IgD-negative memory B cell (primary cell): ENCODE measurements around the gene PCK2. TPM values are rescaled to one million over a fixed set of nuclear protein-coding genes. Genes with fewer than 3 reads are reported as not detected.

Source experiments
- H3K27ac Mint-ChIP-seq, 3 donors: one replicate each; pipeline ENCODE4 v1.8.0; 2020 to 2022; ENCODE audit warnings: mild to moderate bottlenecking in 3 of 3, mixed read lengths in 3 of 3, moderate library complexity in 1 of 3
- H3K27me3 Mint-ChIP-seq: one replicate; pipeline ENCODE4 v1.8.0; 2021; ENCODE audit warnings: mixed read lengths
- H3K36me3 Mint-ChIP-seq: one replicate; pipeline ENCODE4 v1.8.0; 2020; ENCODE audit warnings: mild to moderate bottlenecking, mixed read lengths
- H3K4me1 Mint-ChIP-seq, 3 donors: one replicate each; pipeline ENCODE4 v1.8.0; 2020 to 2022; ENCODE audit warnings: mixed read lengths in 3 of 3, mild to moderate bottlenecking in 1 of 3
- H3K4me3 Mint-ChIP-seq, 4 donors: one replicate each; pipeline ENCODE4 v1.8.0; 2020 to 2022; ENCODE audit warnings: mild to moderate bottlenecking in 4 of 4, mixed read lengths in 4 of 4, moderate library complexity in 3 of 4
- H3K9me3 Mint-ChIP-seq, 3 donors: one replicate each; pipeline ENCODE4 v1.8.0; 2020 to 2021; ENCODE audit warnings: mixed read lengths in 3 of 3, mild to moderate bottlenecking in 1 of 3
- polyA plus RNA-seq: library from polyadenylated mRNA; unstranded; fragments of 300-500 nt; fragmentation: Illumina TruSeq; gene quantifications from one replicate; pipeline ENCODE4 v1.2.3, GENCODE V29; 2021

Gene PCK2
- polyA plus RNA-seq, 1 donor from 2014 or later, result 50.2 TPM

DNA sequence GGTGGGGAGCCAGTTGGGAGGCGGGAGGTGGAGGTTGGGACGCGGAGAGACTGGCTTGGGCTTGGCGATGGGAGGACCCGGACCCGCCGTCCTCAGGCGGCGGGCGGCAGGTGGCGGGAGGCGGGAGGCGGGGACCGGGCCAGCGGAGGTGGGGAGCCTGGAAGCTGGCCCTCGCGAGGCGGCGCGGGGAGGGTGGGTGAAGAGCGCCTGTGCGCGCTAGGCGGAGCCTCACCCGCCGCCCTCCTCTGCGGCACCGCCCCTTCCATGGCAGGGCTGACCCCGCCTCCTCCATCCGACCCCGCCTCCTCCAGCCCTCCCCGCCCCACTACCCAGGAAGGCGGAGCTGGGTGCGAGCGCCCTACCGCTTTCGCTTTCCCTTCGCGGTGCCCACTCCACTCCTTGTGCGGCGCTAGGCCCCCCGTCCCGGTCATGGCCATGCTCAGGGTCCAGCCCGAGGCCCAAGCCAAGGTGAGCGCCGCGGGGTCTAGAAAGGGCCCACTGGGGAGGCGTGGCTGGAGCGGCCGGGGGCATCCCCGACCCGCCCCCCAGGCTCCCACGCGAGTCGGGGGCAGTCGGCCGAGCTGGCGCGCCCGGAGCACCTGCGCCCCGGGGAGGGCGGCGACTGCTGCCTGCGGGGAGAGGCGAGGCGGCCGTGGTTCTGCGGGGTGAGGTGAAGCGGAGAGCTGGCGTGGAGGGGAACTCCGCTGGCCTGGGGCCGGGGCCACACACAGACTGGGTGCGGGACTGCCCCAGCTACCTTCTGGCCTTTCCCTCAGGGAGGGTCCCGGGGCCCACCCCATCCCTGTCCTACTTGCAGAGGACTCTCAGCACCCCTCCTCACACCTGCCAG is 41.9 kb downstream of the PCK2 start, which contains the start of gene PSME1:
Gene PSME1, plus strand, starts transcription at position 361 of the 850 bp plus-strand sequence. Its CDS starts 69 bp downstream, at position 430.
- Mint-ChIP-seq H3K9me3 (no peaks in the 10 kb centered on the region), H3K27ac (peak within 1 kb of the TSS; percentile 78 to 98 (median 95)), H3K4me3 (peak within 1 kb of the TSS; percentile 90 to 98 (median 96)), H3K36me3 (peaks cover 3% of the 10 kb centered on the region), H3K27me3 (no peaks in the 10 kb centered on the region), H3K4me1 (peaks cover 20 to 43% (median 26%) of the 10 kb centered on the region in 3 donors)

DNA sequence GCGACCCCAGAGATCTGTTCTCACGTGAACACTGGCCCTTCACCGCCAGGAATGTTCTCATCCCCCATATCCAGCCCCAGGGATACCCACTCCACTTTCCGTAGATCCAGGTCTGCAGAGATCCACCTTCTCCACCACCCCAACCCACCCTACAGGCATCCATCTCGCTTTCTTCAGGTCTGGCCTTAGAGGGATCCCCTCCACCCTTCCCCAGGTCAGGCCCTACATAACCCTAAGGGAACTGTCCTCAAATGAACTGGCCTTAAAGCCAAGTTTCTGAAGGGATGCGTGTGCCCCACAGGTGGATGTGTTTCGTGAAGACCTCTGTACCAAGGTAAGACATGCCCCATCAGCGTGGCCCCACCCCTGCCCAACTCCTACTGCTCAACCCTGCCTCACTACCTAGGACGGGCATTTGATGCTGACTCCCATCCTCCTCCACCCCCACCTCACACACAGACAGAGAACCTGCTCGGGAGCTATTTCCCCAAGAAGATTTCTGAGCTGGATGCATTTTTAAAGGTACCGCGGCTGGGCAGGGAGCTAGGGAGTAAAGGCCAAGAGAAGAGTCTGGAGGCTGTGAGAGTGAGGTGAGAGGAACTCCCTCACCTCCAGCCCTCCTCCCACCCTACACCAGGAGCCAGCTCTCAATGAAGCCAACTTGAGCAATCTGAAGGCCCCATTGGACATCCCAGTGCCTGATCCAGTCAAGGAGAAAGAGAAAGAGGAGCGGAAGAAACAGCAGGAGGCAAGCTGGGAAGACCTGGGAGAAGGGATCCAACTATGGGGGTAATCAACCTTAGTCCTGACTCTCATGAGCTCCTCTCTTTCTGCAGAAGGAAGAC is 42.8 kb downstream of the PCK2 start:
- Mint-ChIP-seq H3K36me3 (peaks cover 3% of the 10 kb centered on the region), H3K27ac (peak overlapping the region; percentile 78 to 98 (median 95)), H3K27me3 (no peaks in the 10 kb centered on the region), H3K4me1 (peaks cover 26 to 43% (median 26%) of the 10 kb centered on the region in 3 donors), H3K4me3 (peak overlapping the region; percentile 88 to 98 (median 95)), H3K9me3 (no peaks in the 10 kb centered on the region)

DNA sequence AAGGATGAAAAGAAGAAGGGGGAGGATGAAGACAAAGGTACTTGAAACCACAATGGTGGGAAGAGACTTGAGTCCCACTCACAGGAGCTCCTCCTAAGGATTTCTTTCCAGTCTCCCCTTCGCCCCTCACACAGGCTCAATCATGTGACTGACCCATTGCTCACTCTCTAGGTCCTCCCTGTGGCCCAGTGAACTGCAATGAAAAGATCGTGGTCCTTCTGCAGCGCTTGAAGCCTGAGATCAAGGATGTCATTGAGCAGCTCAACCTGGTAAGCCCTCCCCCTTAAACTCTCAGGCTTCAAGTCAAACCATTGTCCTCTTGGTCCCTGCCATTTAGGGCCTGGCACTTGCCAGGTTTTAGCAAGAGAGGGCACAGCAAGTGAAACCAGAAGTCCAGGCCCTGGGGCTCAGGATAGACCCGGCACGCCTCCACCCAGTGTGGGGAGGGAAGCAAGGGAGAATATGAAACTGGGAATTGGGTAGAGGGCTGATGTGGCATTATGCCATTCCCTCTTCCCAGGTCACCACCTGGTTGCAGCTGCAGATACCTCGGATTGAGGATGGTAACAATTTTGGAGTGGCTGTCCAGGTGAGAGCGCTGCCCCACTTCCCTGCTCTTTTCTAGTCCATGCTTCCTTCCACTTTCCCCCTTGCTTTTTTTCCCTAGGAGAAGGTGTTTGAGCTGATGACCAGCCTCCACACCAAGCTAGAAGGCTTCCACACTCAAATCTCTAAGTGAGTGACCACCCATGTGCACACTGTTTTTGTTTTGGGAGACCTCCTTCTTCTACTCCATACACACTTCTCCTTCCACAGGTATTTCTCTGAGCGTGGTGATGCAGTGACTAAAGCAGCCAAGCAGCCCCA is 43.7 kb downstream of the PCK2 start:
- H3K36me3 Mint-ChIP-seq, result peaks cover 3% of the 10 kb centered on the region
- H3K4me1 Mint-ChIP-seq, result peaks cover 24 to 40% (median 26%) of the 10 kb centered on the region in 3 donors
- H3K4me3 Mint-ChIP-seq, result peak overlapping the region; percentile 77 to 98 (median 92)
- H3K27ac Mint-ChIP-seq, result peak overlapping the region; percentile 78 to 98 (median 95)
- H3K9me3 Mint-ChIP-seq, result no peaks in the 10 kb centered on the region
- no peaks in the 10 kb centered on the region for H3K27me3 Mint-ChIP-seq

DNA sequence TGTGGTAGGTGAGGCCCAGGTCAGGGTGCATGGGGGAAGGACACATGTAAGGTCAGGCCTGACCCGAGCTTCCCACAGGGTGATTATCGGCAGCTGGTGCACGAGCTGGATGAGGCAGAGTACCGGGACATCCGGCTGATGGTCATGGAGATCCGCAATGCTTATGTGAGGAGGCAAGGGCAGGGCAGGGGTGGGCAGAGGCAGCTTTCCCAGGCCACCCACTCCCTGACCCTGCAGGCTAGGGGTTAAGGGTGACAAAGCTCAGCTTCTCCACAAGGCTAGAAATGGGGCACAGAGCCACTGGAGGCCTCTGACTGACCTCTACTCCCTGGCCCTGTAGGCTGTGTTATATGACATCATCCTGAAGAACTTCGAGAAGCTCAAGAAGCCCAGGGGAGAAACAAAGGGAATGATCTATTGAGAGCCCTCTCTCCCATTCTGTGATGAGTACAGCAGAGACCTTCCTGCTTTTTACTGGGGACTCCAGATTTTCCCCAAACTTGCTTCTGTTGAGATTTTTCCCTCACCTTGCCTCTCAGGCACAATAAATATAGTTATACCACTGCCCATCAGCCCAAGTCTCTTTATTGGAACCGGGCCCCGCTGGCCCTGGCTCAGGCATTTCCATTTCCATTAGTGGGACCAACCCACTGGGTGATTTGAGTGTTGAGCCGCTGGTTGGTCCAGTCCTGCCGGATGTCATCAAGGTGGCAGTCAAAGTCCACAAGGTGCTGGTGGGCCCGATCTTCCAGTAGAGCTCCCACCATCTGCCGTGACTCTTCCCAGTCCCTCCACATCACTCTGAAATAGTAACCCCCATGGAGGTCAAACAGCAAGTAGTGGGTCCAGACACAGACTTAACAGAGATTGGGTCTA is 44.5 kb downstream of the PCK2 start:
- peaks cover 19 to 36% (median 24%) of the 10 kb centered on the region in 3 donors for H3K4me1 Mint-ChIP-seq
- H3K9me3 Mint-ChIP-seq, result no peaks in the 10 kb centered on the region
- H3K36me3 Mint-ChIP-seq, result peaks cover 3% of the 10 kb centered on the region
- peak overlapping the region; percentile 36 to 98 (median 75) for H3K4me3 Mint-ChIP-seq
- H3K27me3 Mint-ChIP-seq, result no peaks in the 10 kb centered on the region
- peak overlapping the region in 2 of 3 donors; percentile 78 to 87 for H3K27ac Mint-ChIP-seq

DNA sequence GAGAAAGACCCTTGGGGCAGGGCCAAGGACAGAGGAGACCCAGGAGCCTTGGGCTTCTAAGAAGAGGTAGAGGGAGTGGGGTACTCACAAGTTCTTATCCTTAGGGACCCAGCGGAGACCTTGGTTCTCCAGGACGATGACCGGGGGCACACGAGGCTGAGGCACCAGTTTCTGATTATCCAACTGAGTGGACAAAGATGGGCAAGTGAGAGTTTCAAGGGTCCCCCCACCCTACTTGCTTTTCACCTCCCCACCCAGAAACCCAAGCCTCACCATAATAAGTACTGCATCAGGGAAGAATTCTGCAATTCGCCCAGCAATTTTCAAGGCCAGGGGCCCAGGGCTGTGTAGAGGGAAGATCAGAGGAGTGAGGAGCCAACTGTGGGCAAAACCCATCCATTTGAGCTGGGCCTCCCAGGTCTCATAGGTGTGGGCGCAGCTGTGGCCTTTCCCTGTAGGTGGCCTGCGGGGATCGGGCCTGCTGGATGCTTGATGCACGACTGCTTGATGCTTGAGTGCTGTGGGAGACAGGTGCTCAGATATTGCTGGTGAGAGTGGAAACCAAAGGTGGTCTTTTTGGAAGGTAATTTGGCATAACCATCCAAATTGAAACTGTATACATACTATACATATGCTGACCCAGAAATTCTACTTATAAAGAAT is 45.3 kb downstream of the PCK2 start:
- H3K4me3 Mint-ChIP-seq, result peak overlapping the region; percentile 41 to 98 (median 85)
- H3K4me1 Mint-ChIP-seq, result peaks cover 19 to 38% (median 25%) of the 10 kb centered on the region in 3 donors
- peaks cover 5% of the 10 kb centered on the region for H3K36me3 Mint-ChIP-seq
- no peaks in the 10 kb centered on the region for H3K27me3 Mint-ChIP-seq
- peak overlapping the region; percentile 71 to 87 (median 72) for H3K27ac Mint-ChIP-seq
- no peaks in the 10 kb centered on the region for H3K9me3 Mint-ChIP-seq

DNA sequence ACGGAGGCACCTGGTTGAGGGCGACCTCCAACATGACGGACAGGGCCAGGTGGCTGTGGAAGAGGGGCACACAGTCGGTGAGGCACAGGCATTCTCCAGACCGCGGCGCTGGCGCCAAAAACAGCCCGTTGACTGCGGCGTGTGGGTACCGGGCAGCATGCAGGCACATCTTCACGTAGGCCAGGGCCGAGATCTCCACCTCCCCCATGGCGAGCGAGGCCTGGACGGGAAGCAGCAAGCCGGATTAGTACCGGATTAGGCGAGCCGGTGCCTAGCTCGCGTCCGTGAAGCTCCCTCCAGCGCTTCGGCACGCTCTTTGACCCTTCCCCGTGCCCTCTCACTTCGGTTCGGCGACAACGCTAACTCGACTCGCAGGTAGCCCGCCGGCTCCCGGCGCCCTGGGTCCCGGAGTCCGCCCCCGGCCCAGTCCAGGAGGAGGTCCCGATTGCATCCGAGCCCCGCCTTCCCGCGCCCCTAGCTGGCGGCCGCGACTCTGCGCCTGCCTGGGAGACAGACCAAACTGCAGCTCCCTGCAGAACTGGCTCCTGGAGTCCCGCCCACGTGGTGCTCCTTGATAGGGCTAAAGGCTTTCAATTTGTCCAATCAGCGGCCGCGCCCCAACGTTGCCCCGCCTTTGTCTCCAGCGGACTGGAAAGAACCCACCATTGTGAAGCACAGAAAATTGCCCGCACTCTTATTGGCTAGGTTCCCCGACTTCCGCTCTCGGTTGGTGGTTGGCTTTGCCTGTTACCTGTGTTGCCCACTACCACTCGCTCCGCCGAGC is 47.2 kb downstream of the PCK2 start, which contains the start of gene EMC9:
Gene EMC9, minus strand, starts transcription at position 495 of the 784 bp plus-strand sequence. Its CDS starts 287 bp downstream, at position 208.
- Mint-ChIP-seq H3K27me3 (no peaks in the 10 kb centered on the region), H3K4me1 (peaks cover 20 to 45% (median 33%) of the 10 kb centered on the region in 3 donors), H3K36me3 (peaks cover 6% of the 10 kb centered on the region), H3K9me3 (no peaks in the 10 kb centered on the region), H3K4me3 (peak within 1 kb of the TSS; percentile 91 to 98 (median 95)), H3K27ac (peak within 1 kb of the TSS; percentile 84 to 95 (median 93))

DNA sequence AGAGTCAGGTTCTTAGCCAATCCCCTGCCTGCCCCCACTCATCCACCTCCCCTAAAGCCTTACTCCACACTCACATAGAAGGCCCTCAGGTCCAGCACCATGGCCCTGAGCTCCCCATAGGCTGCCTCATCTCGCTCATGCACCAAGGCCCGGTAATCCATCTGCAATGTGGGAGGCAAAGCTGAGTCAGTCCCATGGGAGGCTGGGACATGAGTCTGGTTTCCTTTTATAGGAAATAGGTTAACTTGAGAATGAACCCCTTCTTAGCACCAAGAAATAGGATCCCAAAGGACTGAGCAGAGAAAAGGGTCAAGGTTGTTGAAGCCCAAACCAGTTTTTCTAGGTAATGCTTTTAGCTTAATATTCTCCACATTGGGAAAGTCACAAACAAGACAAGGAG is 49.4 kb downstream of the PCK2 start:
- peaks cover 24 to 39% (median 31%) of the 10 kb centered on the region in 3 donors for H3K4me1 Mint-ChIP-seq
- H3K4me3 Mint-ChIP-seq, result peak overlapping the region in 2 of 4 donors; percentile 37 to 98
- peak overlapping the region in 1 of 3 donors; percentile 52 for H3K27ac Mint-ChIP-seq
- no peaks in the 10 kb centered on the region for H3K9me3 Mint-ChIP-seq
- H3K27me3 Mint-ChIP-seq, result no peaks in the 10 kb centered on the region
- peaks cover 3% of the 10 kb centered on the region for H3K36me3 Mint-ChIP-seq

DNA sequence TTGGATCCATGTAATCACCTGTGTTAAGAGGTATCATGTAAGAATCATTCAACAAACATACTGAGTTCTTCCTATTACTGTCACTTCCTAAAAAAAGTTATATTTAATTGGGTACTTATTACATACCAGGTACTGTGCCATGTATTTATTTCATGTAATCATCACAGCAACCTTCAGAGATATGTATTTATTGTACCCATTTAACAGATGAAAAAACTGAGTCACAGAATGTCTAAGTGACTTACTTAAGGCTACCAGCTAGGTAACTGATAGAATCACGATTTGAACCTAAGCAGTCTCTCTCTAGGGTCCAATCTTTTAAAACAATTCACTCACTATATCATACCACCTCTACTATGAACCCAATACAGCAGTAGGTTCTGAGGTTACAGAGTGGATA is 50.3 kb downstream of the PCK2 start:
- Mint-ChIP-seq H3K9me3 (no peaks in the 10 kb centered on the region), H3K27me3 (no peaks in the 10 kb centered on the region), H3K4me3 (peak overlapping the region in 1 of 4 donors; percentile 98), H3K4me1 (peaks cover 26 to 36% (median 31%) of the 10 kb centered on the region in 3 donors), H3K36me3 (peaks cover 3% of the 10 kb centered on the region), H3K27ac (peak overlapping the region in 2 of 3 donors; percentile 52 to 80)

DNA sequence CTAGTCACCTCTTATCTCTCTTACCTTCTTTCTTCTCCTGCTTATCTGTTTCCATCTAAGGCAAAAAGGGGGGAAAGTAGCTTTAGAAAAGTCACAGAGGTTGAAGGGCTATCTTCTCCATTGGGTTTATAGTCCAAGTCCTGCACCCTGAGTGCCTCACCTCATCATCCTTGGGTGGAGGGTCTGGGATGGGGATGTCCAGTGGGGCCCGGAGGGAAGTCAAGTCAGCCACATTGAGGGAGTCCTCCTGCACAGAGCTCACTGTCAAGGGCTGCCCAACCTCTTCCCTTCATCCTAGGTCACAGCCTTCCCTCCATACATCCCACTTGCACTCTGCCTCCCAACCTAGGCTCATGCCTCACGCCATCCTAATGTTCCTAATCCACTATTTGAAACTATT is 51.1 kb downstream of the PCK2 start:
- H3K4me3 Mint-ChIP-seq, result peak overlapping the region; percentile 97 to 99 (median 98)
- H3K9me3 Mint-ChIP-seq, result no peaks in the 10 kb centered on the region
- peaks cover 3% of the 10 kb centered on the region for H3K36me3 Mint-ChIP-seq
- no peaks in the 10 kb centered on the region for H3K27me3 Mint-ChIP-seq
- H3K27ac Mint-ChIP-seq, result no peak overlapping the region
- peaks cover 26 to 34% (median 27%) of the 10 kb centered on the region in 3 donors for H3K4me1 Mint-ChIP-seq

DNA sequence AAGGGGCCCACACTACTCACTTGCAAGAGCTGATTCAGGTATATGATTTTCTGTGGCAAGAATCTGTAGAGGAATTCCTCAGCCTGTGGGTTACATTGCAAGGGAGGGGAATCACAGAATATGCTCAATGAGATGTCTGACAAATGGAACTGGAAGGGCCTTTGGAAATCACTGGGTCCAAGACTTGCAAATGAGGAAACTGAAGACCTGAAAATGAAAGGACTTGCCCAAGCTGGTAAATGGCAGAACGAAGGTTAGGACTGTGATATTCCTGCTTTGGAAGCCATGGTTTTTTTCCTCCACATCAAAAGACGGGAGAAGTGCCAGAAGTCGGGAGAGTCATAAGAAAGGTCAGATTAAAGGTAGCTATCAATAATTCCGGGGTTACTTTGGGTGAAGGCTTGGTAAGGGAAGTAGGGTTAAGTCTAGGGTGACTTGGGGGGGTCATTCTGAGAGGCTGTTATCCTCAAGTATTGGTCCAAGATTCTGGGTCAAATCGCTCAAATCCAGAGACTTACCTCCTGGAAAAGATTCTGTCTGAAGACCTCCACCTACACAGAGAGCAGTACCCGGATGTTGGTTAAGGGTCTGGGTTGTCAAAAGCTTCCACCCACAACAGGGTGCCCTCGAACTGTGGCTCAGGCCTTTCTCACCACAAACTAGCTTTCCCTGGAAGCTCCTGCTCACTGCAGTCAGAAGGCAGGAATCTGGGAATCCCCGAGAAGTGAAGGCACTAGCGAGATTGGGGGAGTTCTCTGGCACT is 51.8 kb downstream of the PCK2 start:
- no peaks in the 10 kb centered on the region for H3K27me3 Mint-ChIP-seq
- no peaks in the 10 kb centered on the region for H3K9me3 Mint-ChIP-seq
- peak overlapping the region; percentile 94 to 98 (median 95) for H3K27ac Mint-ChIP-seq
- peaks cover 24 to 32% (median 26%) of the 10 kb centered on the region in 3 donors for H3K4me1 Mint-ChIP-seq
- peaks cover 3% of the 10 kb centered on the region for H3K36me3 Mint-ChIP-seq
- peak overlapping the region; percentile 97 to 99 (median 98) for H3K4me3 Mint-ChIP-seq

DNA sequence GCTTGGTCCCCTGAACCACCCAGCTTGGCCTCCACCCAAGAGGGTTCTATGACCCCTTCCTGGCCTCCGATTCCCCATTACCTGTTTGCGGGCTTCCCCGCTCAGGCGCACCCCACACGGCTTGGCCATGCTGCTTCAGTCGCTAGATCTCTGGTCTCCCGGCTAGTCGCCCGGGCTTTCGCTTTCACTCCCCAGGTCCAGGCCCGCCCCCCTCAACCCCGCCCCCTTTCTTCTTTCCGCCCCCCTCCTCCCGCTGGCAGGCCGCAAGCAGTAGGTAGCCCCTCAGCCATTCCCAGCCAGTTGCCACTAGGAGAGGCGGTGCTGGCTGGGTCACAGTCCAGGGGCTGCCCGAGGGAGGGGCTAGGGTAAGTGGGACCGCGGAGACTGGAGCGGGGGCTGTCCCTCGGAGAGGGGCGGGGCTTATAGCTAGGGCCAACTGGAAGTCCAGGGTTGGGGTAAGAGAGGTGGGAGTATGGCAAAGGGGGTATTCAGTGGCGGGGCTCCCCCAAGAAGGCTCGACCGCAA is 52.4 kb downstream of the PCK2 start, which contains the start of gene PSME2:
Gene PSME2, minus strand, starts transcription at position 158 of the 525 bp plus-strand sequence. Its CDS starts 29 bp downstream, at position 129.
- no peaks in the 10 kb centered on the region for H3K27me3 Mint-ChIP-seq
- peaks cover 3% of the 10 kb centered on the region for H3K36me3 Mint-ChIP-seq
- peak within 1 kb of the TSS; percentile 97 to 99 (median 98) for H3K4me3 Mint-ChIP-seq
- H3K4me1 Mint-ChIP-seq, result peaks cover 23 to 32% (median 24%) of the 10 kb centered on the region in 3 donors
- peak within 1 kb of the TSS; percentile 94 to 98 (median 95) for H3K27ac Mint-ChIP-seq
- H3K9me3 Mint-ChIP-seq, result no peaks in the 10 kb centered on the region
